ENCODE data around the gene UTS2B.

UTS2B gene

GRCh38 chr3:191238321-191238817 is 92.0 kb downstream of the UTS2B start:
- DNase-seq (ENCODE audit: low spot score): no peak

- DNase-seq (ENCODE audit: low spot score): no peak
Measured at GRCh38 chr3:191237047-191237882, 93.1 kb downstream of the UTS2B start.

GRCh38 chr3:191236646-191237045 is 93.7 kb downstream of the UTS2B start:
- DNase-seq (ENCODE audit: low spot score): no peak

- DNase-seq (ENCODE audit: low spot score): peak; percentile 46
Measured at GRCh38 chr3:191235331-191236314, 94.7 kb downstream of the UTS2B start.

- DNase-seq (ENCODE audit: low spot score): no peak
Measured at GRCh38 chr3:191234216-191234615, 96.1 kb downstream of the UTS2B start.

- DNase-seq (ENCODE audit: low spot score): no peak
Measured at GRCh38 chr3:191227541-191227940, 102.8 kb downstream of the UTS2B start.

GRCh38 chr3:191221638-191222037 is 108.7 kb downstream of the UTS2B start:
- no peak for DNase-seq (ENCODE audit: low spot score)

GRCh38 chr3:191220908-191221307 is 109.4 kb downstream of the UTS2B start:
- no peak for DNase-seq (ENCODE audit: low spot score)

- DNase-seq (ENCODE audit: low spot score): peak; percentile 4
Measured at GRCh38 chr3:191217301-191217700, 113.0 kb downstream of the UTS2B start.

Measured in AG08395 (cell line).